GM11168 (cell line): ENCODE measurements around the gene MICAL3.

Source experiments
- in situ Hi-C: fragments of 300-500 bp; cut with MboI; formaldehyde crosslinking; loops from one replicate; pipeline ENCODE4 v1.12.0; 2022; ENCODE audit warnings: low sequenced_read_pairs; ENCODE audit not compliant: unreplicated experiment

The MICAL3 gene

GRCh38 chr22:17816649-17817048 lies 207.7 kb downstream of the MICAL3 start:
- in situ Hi-C loops = no loop called here

- in situ Hi-C loops = no loop called here
These were observed 208.6 kb downstream of the MICAL3 start for GRCh38 chr22:17815703-17816254.

GRCh38 chr22:17814830-17815229 lies 209.5 kb downstream of the MICAL3 start:
- in situ Hi-C loops = no loop called here

DNA sequence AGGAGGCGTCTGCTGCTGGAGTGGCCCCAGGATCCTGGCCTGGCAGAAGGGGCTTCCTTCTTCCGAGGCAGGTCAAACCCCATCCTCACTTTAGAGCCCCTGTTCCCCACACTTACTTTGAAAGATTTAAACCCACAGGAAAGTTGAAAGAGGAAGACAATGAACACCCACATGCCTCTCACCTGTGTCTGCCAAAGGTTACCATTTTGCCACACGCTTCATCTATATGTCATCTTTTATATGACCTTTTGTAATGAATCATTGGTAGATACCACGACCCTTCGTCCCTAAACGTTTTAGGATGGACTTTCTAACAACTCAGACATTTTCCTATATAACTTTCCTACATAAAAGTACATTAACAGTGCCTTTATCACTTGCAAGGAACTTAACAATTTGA lies 210.3 kb downstream of the MICAL3 start:
- in situ Hi-C loops = no loop called here

- in situ Hi-C loops = no loop called here
These were observed 213.2 kb downstream of the MICAL3 start for GRCh38 chr22:17811119-17811518.

GRCh38 chr22:17810570-17811116 lies 213.7 kb downstream of the MICAL3 start:
- in situ Hi-C loops = no loop called here

GRCh38 chr22:17808693-17809403 lies 215.5 kb downstream of the MICAL3 start:
- in situ Hi-C loops = no loop called here

GRCh38 chr22:17807578-17808410 lies 216.6 kb downstream of the MICAL3 start:
- in situ Hi-C loops = no loop called here

- in situ Hi-C loops = no loop called here
These were observed 217.3 kb downstream of the MICAL3 start for GRCh38 chr22:17807086-17807485.

DNA sequence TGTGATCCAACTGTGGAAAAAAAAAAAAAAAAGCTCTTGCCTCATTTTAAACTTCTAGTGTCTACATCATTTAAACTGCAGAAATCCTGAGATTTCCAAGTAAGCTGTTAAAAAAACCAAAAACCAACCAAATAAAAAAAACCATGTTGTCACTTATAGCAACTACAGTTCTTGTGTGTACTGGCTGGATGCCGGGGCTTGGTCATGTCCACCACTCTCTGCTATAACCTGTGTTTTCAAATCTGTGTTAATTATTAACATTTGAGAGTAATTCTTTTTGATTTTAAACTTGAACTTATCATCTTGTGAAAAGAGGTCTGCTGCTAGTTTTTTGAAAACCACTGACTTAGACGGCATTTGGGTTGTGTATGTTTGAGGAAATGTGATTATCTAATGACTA lies 217.9 kb downstream of the MICAL3 start:
- in situ Hi-C loops = no loop called here

DNA sequence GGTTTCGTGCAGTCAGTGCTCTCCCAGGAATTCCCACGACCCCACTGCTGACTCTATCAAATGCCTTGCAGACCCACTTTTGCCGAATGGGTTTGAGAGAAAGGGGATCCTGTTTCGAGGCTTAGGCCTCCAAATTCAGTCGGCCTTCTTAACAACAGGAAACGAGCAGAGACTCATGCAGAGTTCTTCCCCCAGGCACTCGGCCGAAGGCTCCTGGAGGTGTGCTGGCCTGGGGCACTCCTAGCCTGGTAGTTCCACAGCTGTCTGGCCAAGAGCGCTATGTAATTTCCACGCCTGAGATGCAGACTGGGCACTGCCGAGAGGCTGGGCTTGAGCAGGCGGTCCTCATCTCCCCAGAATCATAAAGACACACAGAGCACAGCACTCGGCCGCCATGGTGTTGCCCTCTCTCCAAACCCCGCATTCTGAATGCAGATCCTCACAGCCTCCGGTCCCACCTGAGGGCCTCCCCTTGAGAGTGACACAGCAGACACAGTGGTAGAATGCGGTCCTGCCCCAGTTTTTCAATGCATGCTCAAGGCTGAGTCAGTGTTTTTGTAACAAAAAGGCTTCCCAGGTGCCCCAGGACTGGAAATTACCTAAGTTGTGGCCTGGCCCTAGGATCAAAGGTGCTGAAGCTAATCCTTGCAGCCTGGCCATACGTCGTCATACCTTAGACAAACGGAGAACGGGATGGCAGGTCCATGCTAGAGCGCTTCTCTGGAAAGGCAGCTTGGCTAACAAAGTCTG lies 219.9 kb downstream of the MICAL3 start:
- in situ Hi-C loops = no loop called here

GRCh38 chr22:17803609-17804270 lies 220.6 kb downstream of the MICAL3 start:
- in situ Hi-C loops = no loop called here

DNA sequence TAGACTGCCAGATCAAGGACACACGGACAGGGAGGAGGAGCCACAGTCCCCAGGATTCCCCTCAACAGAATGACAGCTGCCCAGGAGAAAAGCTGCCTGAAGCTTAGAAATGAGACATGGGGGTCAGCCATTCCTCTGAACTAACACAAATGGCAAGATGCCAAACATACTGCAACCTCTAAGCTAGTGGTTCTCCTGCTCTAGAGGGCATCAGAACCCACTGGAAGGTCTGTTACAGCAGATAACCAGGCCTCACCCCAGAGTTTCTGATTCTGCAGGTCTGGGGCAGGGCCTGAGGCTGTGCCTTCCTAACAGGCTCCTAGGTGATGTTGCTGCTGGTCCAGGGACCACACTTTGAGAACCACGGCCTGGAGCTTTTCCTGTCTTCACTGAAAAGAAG lies 221.5 kb downstream of the MICAL3 start:
- in situ Hi-C loops = no loop called here

GRCh38 chr22:17802411-17802810 lies 221.9 kb downstream of the MICAL3 start:
- in situ Hi-C loops = no loop called here

DNA sequence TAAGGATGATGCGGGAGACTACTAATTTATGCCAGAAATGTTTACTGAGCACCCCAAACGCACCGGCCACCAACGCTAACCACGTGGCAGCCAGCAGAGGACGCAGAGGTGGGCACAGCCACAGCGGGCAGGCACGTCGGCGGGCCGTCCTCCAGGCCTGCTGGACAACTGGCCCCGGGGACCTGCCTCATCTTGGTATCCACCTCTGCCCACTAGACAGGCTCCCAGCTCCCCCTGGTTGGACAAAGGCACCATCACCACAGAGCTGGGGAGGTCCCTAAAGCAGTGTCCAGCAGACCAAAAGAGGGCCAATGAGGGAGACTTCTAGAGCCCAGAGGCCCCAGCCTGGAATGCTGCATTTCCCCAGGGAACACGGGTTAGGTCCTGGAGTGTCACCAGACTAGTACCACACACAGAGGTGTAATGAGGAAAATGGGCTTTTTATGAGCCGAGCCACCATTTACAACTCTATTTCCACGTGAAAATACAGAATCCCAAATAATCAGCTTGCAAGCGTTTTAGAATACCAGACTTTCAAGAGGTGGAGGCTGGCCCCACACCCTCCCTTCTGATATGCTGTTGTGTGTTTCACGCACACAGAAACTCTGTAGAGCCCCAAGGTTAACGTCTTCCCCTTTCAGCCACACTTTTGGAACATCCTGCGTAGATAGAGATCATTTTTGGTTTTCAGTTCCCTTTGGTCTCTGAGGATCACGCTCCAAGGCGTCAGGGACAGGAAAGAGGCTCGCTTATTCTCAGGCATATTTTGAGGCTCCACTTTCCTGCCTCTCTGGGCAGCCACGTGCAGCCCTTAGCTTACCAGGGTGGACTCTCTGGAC lies 226.4 kb downstream of the MICAL3 start:
- in situ Hi-C loops = loop anchor here (10.0 kb wide), 1 partner anchor 53 kb away; no protein-coding TSS in a partner anchor

DNA sequence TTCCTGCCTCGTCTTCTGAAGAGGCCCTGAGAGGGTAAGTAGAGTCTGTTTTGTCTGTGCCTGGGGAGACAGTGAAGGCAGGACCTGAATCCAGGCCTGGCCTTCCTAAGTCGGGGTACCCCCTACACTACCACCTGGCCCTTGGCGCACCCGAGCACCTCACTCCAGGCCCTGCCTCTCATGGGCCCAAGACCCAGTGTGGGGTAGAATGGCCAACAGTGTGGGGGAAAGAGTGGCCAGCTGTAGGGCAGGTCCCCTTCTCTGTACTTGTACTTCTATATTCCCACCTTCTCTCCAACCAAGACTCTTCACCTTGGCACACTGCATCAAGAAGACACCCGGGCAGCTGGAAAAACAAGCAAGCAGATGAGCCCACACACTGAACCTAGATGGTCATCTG lies 227.7 kb downstream of the MICAL3 start:
- in situ Hi-C loops = loop anchor here (10.0 kb wide), 1 partner anchor 52 kb away; no protein-coding TSS in a partner anchor

DNA sequence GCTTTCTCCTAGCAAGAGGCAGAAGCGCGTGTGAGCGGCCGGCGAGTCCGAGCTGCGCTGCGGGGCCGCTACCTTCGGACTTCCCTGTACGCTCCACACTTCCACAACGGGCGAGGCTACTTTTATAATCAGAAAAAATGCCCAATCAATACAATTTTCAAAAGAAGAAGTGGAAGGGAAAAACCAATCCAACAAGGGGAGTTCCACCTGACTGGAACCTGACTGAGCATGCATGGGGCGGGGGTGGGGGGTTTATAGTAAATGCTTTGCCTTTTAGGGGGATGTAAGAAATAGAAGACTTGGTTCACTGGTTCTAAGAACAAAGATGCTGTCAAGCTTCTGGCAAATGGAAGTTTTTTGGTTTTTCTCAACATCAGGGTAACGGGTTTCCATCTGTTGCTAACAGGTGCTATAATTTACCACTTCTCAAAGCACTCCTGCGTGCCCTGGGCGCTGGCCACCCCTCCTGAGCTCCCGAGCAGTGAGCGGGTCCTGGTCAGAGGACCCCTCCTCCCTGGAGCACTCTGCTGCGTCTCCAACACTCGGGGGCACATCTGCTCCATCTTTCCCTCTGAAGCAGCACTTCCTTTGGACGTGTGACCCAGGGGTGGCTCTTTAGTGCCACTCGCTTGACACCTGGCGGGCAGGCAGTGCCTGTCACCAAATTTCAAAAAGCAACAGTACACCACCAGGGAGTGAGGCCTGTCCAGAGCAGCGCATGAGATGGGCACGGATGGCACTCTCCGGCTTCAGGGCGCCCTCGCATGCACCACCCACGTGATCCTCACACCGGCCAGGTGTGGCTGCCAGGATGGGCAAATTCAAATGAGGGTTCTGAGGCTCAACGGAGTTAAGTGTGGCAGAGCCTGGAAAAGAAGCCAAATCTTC lies 228.5 kb downstream of the MICAL3 start:
- in situ Hi-C loops = loop anchor here (10.0 kb wide), 1 partner anchor 51 kb away; no protein-coding TSS in a partner anchor
